Measurements from ENCODE around the gene PIEZO1.
A peak's percentile ranks its signal among the peaks of the same experiment; 100 is the strongest.

Gene PIEZO1

DNA sequence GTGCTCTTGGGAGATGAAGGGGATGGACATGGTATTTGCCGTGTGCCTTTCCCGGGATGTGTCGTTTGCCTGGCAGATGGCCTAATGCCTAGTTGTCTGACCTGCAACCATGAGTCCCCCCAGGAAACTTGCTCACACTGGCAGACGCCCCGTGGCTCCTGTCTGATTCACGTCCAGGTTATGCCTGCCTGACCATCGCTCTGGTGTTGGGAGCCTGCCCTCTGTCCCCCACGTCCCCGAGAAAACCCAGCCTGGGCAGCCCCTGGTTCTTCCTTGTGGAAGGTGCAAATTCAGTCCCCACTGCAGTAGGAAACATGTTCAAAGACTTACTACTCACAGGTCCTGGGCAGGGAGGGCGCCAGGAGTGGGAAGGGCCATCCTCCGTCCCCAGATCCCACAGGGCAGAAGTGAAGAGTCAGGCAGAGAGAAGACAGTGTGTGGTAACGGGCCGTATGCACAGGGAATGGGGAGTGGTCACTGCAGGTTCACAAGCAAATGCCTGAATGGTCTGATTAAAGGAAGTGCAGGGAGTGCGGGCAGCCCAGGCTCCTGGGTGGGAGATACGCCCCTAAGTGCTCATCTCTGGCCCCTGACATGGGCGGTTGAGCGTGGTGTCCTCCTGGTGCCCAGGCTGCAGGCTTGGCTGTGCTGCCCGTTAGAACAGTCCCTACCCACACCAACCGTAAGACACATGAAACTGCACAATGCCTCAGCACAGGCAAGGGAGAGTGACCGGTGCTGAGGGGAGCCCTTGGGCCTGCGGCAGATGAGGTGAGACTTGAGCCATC is 94.5 kb downstream of the PIEZO1 start:
- no peak overlapping the region for H3K27ac ChIP-seq (ENCODE audit: low read length)
- no peaks in the 10 kb centered on the region for H3K36me3 ChIP-seq (ENCODE audit: control insufficient read depth in 2 of 2, insufficient read depth in 2 of 2, low read length in 2 of 2)
- H3K9me3 ChIP-seq (ENCODE audit: control insufficient read depth in 2 of 2, low read length in 2 of 2): no peaks in the 10 kb centered on the region
- H3K4me3 ChIP-seq (ENCODE audit: low read length in 2 of 2): no peak overlapping the region
- H3K4me1 ChIP-seq (ENCODE audit: control insufficient read depth, insufficient read depth, low read length): peaks cover 10% of the 10 kb centered on the region
- peaks cover 40 to 48% of the 10 kb centered on the region in 2 donors for H3K27me3 ChIP-seq (ENCODE audit: control insufficient read depth in 1 of 2, insufficient read depth in 2 of 2, low read length in 2 of 2)
- H3K9ac ChIP-seq (ENCODE audit: low read length in 2 of 2): no peak overlapping the region

GRCh38 chr16:88688013-88688778 is 96.8 kb downstream of the PIEZO1 start:
- no peak overlapping the region for H3K27ac ChIP-seq (ENCODE audit: low read length)
- no peaks in the 10 kb centered on the region for H3K36me3 ChIP-seq (ENCODE audit: control insufficient read depth in 2 of 2, insufficient read depth in 2 of 2, low read length in 2 of 2)
- peaks cover 54 to 62% of the 10 kb centered on the region in 2 donors for H3K27me3 ChIP-seq (ENCODE audit: control insufficient read depth in 1 of 2, insufficient read depth in 2 of 2, low read length in 2 of 2)
- H3K4me3 ChIP-seq (ENCODE audit: low read length in 2 of 2): no peak overlapping the region
- no peak overlapping the region for H3K9ac ChIP-seq (ENCODE audit: low read length in 2 of 2)
- no peaks in the 10 kb centered on the region for H3K9me3 ChIP-seq (ENCODE audit: control insufficient read depth in 2 of 2, low read length in 2 of 2)
- H3K4me1 ChIP-seq (ENCODE audit: control insufficient read depth, insufficient read depth, low read length): peaks cover 15% of the 10 kb centered on the region

DNA sequence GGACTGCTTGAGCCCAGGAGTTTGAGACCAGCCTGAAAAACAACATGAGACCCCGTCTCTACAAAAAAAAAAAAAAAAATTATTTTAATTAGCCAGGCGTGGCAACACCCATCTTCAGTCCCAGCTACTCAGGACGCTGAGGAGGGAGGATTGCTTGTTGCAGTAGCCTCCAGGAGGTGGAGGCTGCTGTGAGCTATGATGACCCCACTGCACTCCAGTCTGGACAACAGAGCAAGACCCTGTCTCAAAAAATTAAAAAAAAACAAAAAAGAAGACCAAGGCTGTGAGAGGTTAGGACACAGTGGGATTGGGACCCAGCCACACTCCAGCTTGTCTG is 97.4 kb downstream of the PIEZO1 start:
- Histone ChIP-seq H3K9me3 (ENCODE audit: control insufficient read depth in 2 of 2, low read length in 2 of 2) (no peaks in the 10 kb centered on the region), H3K4me3 (ENCODE audit: low read length in 2 of 2) (no peak overlapping the region), H3K27ac (ENCODE audit: low read length) (no peak overlapping the region), H3K36me3 (ENCODE audit: control insufficient read depth in 2 of 2, insufficient read depth in 2 of 2, low read length in 2 of 2) (no peaks in the 10 kb centered on the region), H3K9ac (ENCODE audit: low read length in 2 of 2) (no peak overlapping the region), H3K4me1 (ENCODE audit: control insufficient read depth, insufficient read depth, low read length) (peaks cover 15% of the 10 kb centered on the region), H3K27me3 (ENCODE audit: control insufficient read depth in 1 of 2, insufficient read depth in 2 of 2, low read length in 2 of 2) (peaks cover 54 to 62% of the 10 kb centered on the region in 2 donors)

- H3K4me1 ChIP-seq (ENCODE audit: control insufficient read depth, insufficient read depth, low read length): peaks cover 15% of the 10 kb centered on the region
- H3K9ac ChIP-seq (ENCODE audit: low read length in 2 of 2): no peak overlapping the region
- H3K4me3 ChIP-seq (ENCODE audit: low read length in 2 of 2): no peak overlapping the region
- H3K9me3 ChIP-seq (ENCODE audit: control insufficient read depth in 2 of 2, low read length in 2 of 2): no peaks in the 10 kb centered on the region
- no peak overlapping the region for H3K27ac ChIP-seq (ENCODE audit: low read length)
- no peaks in the 10 kb centered on the region for H3K36me3 ChIP-seq (ENCODE audit: control insufficient read depth in 2 of 2, insufficient read depth in 2 of 2, low read length in 2 of 2)
- H3K27me3 ChIP-seq (ENCODE audit: control insufficient read depth in 1 of 2, insufficient read depth in 2 of 2, low read length in 2 of 2): peaks cover 54 to 65% of the 10 kb centered on the region in 2 donors
Observed at GRCh38 chr16:88687254-88687576, 97.8 kb downstream of the PIEZO1 start.

- no peak within 1 kb of the TSS for H3K27ac ChIP-seq (ENCODE audit: low read length)
- H3K9me3 ChIP-seq (ENCODE audit: control insufficient read depth in 2 of 2, low read length in 2 of 2): no peaks in the 10 kb centered on the region
- peak within 1 kb of the TSS in 1 of 2 donors; percentile 22 for H3K9ac ChIP-seq (ENCODE audit: low read length in 2 of 2)
- H3K36me3 ChIP-seq (ENCODE audit: control insufficient read depth in 2 of 2, insufficient read depth in 2 of 2, low read length in 2 of 2): no peaks in the 10 kb centered on the region
- peak within 1 kb of the TSS; percentile 31 to 54 for H3K4me3 ChIP-seq (ENCODE audit: low read length in 2 of 2)
- H3K4me1 ChIP-seq (ENCODE audit: control insufficient read depth, insufficient read depth, low read length): peaks cover 15% of the 10 kb centered on the region
- peaks cover 58 to 70% of the 10 kb centered on the region in 2 donors for H3K27me3 ChIP-seq (ENCODE audit: control insufficient read depth in 1 of 2, insufficient read depth in 2 of 2, low read length in 2 of 2)
Observed at GRCh38 chr16:88686439-88687253, 98.4 kb downstream of the PIEZO1 start, which contains the start of gene SNAI3. Gene SNAI3, minus strand, starts transcription at chr16:88686507. Its CDS starts 101 bp downstream, at chr16:88686406.

DNA sequence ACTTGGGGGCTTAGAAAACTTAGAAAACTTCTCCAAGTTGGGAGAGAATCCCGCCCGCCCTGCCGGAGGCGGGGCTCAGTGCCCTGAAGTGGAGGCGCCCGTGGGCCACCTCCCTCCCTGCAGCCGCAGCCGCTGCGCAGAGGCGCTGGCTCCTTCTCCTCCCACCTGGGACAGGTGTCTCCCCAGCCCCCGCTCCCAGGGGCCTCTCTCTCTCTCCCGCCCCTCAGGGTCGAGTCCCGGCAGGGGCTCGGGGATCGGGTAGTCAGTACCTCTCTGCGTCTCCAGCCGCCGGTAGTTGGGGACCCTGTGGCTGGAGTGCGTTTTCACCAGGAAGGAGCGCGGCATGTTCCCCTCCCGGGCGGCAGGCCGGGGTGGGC is 99.0 kb downstream of the PIEZO1 start:
- no peaks in the 10 kb centered on the region for H3K36me3 ChIP-seq (ENCODE audit: control insufficient read depth in 2 of 2, insufficient read depth in 2 of 2, low read length in 2 of 2)
- H3K27ac ChIP-seq (ENCODE audit: low read length): no peak overlapping the region
- peaks cover 58 to 73% of the 10 kb centered on the region in 2 donors for H3K27me3 ChIP-seq (ENCODE audit: control insufficient read depth in 1 of 2, insufficient read depth in 2 of 2, low read length in 2 of 2)
- H3K9ac ChIP-seq (ENCODE audit: low read length in 2 of 2): peak overlapping the region in 1 of 2 donors; percentile 22
- peaks cover 15% of the 10 kb centered on the region for H3K4me1 ChIP-seq (ENCODE audit: control insufficient read depth, insufficient read depth, low read length)
- H3K4me3 ChIP-seq (ENCODE audit: low read length in 2 of 2): peak overlapping the region in 1 of 2 donors; percentile 54
- H3K9me3 ChIP-seq (ENCODE audit: control insufficient read depth in 2 of 2, low read length in 2 of 2): no peaks in the 10 kb centered on the region

GRCh38 chr16:88685156-88686061 is 99.6 kb downstream of the PIEZO1 start:
- Histone ChIP-seq H3K9me3 (ENCODE audit: control insufficient read depth in 2 of 2, low read length in 2 of 2) (no peaks in the 10 kb centered on the region), H3K27me3 (ENCODE audit: control insufficient read depth in 1 of 2, insufficient read depth in 2 of 2, low read length in 2 of 2) (peaks cover 52 to 78% of the 10 kb centered on the region in 2 donors), H3K4me3 (ENCODE audit: low read length in 2 of 2) (peak overlapping the region in 1 of 2 donors; percentile 54), H3K4me1 (ENCODE audit: control insufficient read depth, insufficient read depth, low read length) (peaks cover 15% of the 10 kb centered on the region), H3K9ac (ENCODE audit: low read length in 2 of 2) (no peak overlapping the region), H3K36me3 (ENCODE audit: control insufficient read depth in 2 of 2, insufficient read depth in 2 of 2, low read length in 2 of 2) (no peaks in the 10 kb centered on the region), H3K27ac (ENCODE audit: low read length) (no peak overlapping the region)

- H3K36me3 ChIP-seq (ENCODE audit: control insufficient read depth in 2 of 2, insufficient read depth in 2 of 2, low read length in 2 of 2): no peaks in the 10 kb centered on the region
- H3K9me3 ChIP-seq (ENCODE audit: control insufficient read depth in 2 of 2, low read length in 2 of 2): no peaks in the 10 kb centered on the region
- no peak overlapping the region for H3K9ac ChIP-seq (ENCODE audit: low read length in 2 of 2)
- no peak overlapping the region for H3K4me3 ChIP-seq (ENCODE audit: low read length in 2 of 2)
- peaks cover 15% of the 10 kb centered on the region for H3K4me1 ChIP-seq (ENCODE audit: control insufficient read depth, insufficient read depth, low read length)
- peaks cover 48 to 74% of the 10 kb centered on the region in 2 donors for H3K27me3 ChIP-seq (ENCODE audit: control insufficient read depth in 1 of 2, insufficient read depth in 2 of 2, low read length in 2 of 2)
- H3K27ac ChIP-seq (ENCODE audit: low read length): no peak overlapping the region
Observed at GRCh38 chr16:88684569-88685155, 100.4 kb downstream of the PIEZO1 start.

GRCh38 chr16:88681709-88682451 is 103.1 kb downstream of the PIEZO1 start:
- H3K9me3 ChIP-seq (ENCODE audit: control insufficient read depth in 2 of 2, low read length in 2 of 2): no peaks in the 10 kb centered on the region
- peaks cover 34 to 58% of the 10 kb centered on the region in 2 donors for H3K27me3 ChIP-seq (ENCODE audit: control insufficient read depth in 1 of 2, insufficient read depth in 2 of 2, low read length in 2 of 2)
- peaks cover 17% of the 10 kb centered on the region for H3K4me1 ChIP-seq (ENCODE audit: control insufficient read depth, insufficient read depth, low read length)
- H3K9ac ChIP-seq (ENCODE audit: low read length in 2 of 2): peak overlapping the region in 1 of 2 donors; percentile 21
- H3K27ac ChIP-seq (ENCODE audit: low read length): no peak overlapping the region
- no peak overlapping the region for H3K4me3 ChIP-seq (ENCODE audit: low read length in 2 of 2)
- no peaks in the 10 kb centered on the region for H3K36me3 ChIP-seq (ENCODE audit: control insufficient read depth in 2 of 2, insufficient read depth in 2 of 2, low read length in 2 of 2)

Data from stomach smooth muscle (tissue), 2 donors.